CD4-positive, CD25-positive, alpha-beta regulatory T cell (primary cell): ENCODE measurements around the gene TNP1. TPM values are rescaled to one million over a fixed set of nuclear protein-coding genes. Genes with fewer than 3 reads are reported as not detected.
A peak's percentile ranks its signal among the peaks of the same experiment; 100 is the strongest.

Experiments
- ATAC-seq, 2 donors: fragments of 150-1000 bp; cut with Tn5 transposase; one replicate each; pipeline ENCODE4 v1.10.0; 2021; ENCODE audit warnings: low read depth in 2 of 2, moderate number of reproducible peaks in 2 of 2, moderate library complexity in 1 of 2
- DNase-seq, 3 donors: peaks; one replicate each; pipeline versions ENCODE4 v3.0.0 to v3.0.0-alpha.2; 2012 to 2022; ENCODE audit warnings: mixed read lengths in 1 of 3
- H3K27ac ChIP-seq: one replicate; pipeline ENCODE4 v1.7.0; 2013; ENCODE audit warnings: mild to moderate bottlenecking, low read length; ENCODE audit not compliant: insufficient read depth, poor library complexity, severe bottlenecking
- H3K27me3 ChIP-seq: one replicate; pipeline ENCODE4 v1.7.0; 2013; ENCODE audit warnings: low read length; ENCODE audit not compliant: control insufficient read depth, insufficient read depth
- H3K36me3 ChIP-seq: one replicate; pipeline ENCODE4 v1.7.0; 2013; ENCODE audit warnings: mild to moderate bottlenecking, low read length, moderate library complexity; ENCODE audit not compliant: control insufficient read depth, insufficient read depth
- H3K4me1 ChIP-seq: 2 replicates; pipeline ENCODE4 v1.7.0; 2013; ENCODE audit warnings: mild to moderate bottlenecking, low read length; ENCODE audit not compliant: insufficient read depth, control insufficient read depth, poor library complexity, severe bottlenecking
- H3K4me3 ChIP-seq: one replicate; pipeline ENCODE4 v1.7.0; 2013; ENCODE audit warnings: low read depth, mild to moderate bottlenecking, low read length, moderate library complexity
- H3K9me3 ChIP-seq, 2 experiments: 1 replicate in 1 of 2; 2 replicates in 1 of 2; pipeline ENCODE4 v1.7.0; 2013; ENCODE audit warnings: low read length in 2 of 2, mild to moderate bottlenecking in 1 of 2, moderate library complexity in 1 of 2; ENCODE audit not compliant: control insufficient read depth in 2 of 2
- H3K27ac Mint-ChIP-seq, 3 donors: one replicate each; pipeline ENCODE4 v1.8.0; 2020 to 2022; ENCODE audit warnings: mild to moderate bottlenecking in 3 of 3, mixed read lengths in 3 of 3, moderate library complexity in 2 of 3
- H3K27me3 Mint-ChIP-seq: one replicate; pipeline ENCODE4 v1.8.0; 2022; ENCODE audit warnings: mild to moderate bottlenecking, mixed read lengths
- H3K36me3 Mint-ChIP-seq: one replicate; pipeline ENCODE4 v1.8.0; 2020; ENCODE audit warnings: mixed read lengths
- H3K4me1 Mint-ChIP-seq, 4 donors: one replicate each; pipeline ENCODE4 v1.8.0; 2020 to 2022; ENCODE audit warnings: mixed read lengths in 4 of 4, mild to moderate bottlenecking in 1 of 4
- H3K4me3 Mint-ChIP-seq, 4 donors: one replicate each; pipeline ENCODE4 v1.8.0; 2020 to 2022; ENCODE audit warnings: mild to moderate bottlenecking in 4 of 4, mixed read lengths in 4 of 4, moderate library complexity in 3 of 4
- H3K9me3 Mint-ChIP-seq, 7 donors: one replicate each; pipeline ENCODE4 v1.8.0; 2020 to 2022; ENCODE audit warnings: mixed read lengths in 7 of 7, mild to moderate bottlenecking in 3 of 7, moderate library complexity in 2 of 7
- polyA plus RNA-seq, 4 donors: library from polyadenylated mRNA; unstranded; fragments of 300-500 nt; fragmentation: Illumina TruSeq; gene quantifications; one replicate each; pipeline ENCODE4 v1.2.3, GENCODE V29; 2021
- total RNA-seq: library from RNA; stranded (reverse); gene quantifications from one replicate; pipeline ENCODE4 v1.2.3, GENCODE V29; 2022

Gene TNP1
- total and polyA plus RNA-seq, 5 donors from 2014 or later = not detected

DNA sequence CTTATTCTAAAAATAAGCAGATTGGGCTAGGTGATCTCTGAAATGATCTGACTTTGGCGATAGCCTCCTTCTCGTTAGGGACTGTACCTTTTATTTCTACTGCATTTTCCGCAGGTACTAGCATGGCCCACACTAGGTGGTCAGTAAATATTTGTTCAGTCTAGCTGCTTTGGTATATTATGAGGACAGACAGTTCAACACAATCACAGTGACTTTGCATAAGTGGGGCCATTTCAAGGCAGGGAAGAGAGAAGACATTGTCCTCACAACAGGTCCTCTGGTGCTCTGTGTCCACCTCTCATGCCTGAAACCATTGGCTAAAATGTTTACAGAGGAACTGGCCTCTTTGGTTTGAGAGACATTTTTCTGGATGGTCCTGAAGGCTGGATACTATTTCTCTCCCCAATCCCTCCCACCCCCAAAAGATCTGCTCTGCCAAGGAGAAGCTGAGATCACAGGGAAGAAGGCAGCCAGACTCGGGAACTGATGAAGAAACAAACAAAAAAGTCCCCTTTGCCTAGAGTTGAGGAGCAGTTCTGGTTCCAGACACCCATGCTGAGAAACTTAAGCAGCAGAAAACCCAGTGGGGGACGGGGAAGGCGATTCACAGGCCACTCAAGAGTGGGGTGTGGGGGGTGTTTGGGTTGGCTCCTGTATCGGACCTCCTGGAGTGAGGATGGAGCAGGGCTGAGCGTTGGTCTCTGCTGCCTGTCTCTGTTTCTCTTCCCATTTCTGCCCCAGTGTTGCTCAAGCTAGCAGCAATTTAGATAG lies 2.9 kb upstream of the TNP1 start:
- Histone ChIP-seq H3K36me3 (no peaks in the 10 kb centered on the region), H3K9me3 (no peaks in the 10 kb centered on the region), H3K27ac (no peak overlapping the region), H3K4me3 (no peak overlapping the region), H3K27me3 (no peaks in the 10 kb centered on the region), H3K4me1 (no peaks in the 10 kb centered on the region)
- Mint-ChIP-seq H3K27me3 (no peaks in the 10 kb centered on the region), H3K9me3 (peaks cover 0 to 2% (median 0%) of the 10 kb centered on the region in 7 donors), H3K4me3 (no peak overlapping the region), H3K4me1 (no peaks in the 10 kb centered on the region), H3K27ac (no peak overlapping the region), H3K36me3 (no peaks in the 10 kb centered on the region)
- DNase-seq (no peak), ATAC-seq (no peak)

DNA sequence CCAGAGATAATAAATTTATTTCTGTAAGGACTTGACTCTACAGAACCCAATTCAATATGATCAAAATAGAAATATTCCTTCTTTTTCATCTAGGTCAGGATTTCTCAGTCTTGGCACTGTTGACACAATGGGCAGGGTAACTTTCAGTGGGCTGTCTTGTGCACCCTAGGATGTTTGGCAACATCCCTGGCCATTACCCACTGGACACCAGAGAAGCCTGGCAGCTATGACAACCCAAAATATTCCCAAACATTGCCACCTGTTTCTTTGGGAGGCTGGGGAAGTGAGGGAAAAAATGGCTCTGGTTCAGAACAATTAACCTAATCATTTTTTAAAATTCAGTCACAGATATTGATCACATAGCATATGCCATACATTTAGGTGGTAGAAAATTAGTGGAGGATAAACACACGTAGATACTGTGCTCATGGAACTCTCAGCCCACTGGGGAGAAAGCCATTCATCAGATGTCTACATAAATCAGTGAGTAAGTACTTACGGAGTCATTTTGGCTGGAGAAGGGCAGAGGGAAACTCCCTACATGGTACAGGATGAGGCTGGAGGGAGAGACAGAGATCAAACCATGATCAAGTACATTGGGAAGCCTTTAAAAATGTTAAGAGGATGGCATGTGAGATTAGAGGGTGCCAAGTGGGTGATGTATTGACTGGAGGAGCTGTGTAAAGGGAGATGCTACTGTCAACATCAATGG lies 718 bp upstream of the TNP1 start:
- Histone ChIP-seq H3K27me3 (no peaks in the 10 kb centered on the region), H3K4me1 (no peaks in the 10 kb centered on the region)
- peak overlapping the region in 1 of 3 donors; percentile 54 for H3K27ac Mint-ChIP-seq

DNA sequence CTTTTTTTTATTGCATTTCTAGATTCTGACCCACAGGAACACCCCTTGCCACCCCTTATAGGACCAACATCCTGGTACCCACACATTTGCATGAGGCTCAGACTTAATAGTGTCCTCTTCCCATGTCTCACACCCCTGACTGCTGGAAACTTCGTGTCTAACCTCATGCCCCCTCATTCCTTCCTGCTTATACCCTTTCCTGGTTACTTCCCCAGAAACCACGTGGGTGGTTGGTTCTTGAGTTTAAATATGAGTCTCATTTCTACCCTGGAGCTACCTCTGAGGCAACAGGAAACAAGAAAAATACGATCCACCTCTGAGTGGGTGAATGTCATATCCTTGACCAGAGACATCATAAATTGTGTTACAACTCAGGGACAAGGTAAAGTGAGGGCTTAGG lies 1.6 kb downstream of the TNP1 start:
- DNase-seq = no peak
- Mint-ChIP-seq H3K27me3 (no peaks in the 10 kb centered on the region), H3K27ac (no peak overlapping the region), H3K36me3 (no peaks in the 10 kb centered on the region), H3K9me3 (peaks cover 0 to 2% (median 0%) of the 10 kb centered on the region in 7 donors), H3K4me1 (no peaks in the 10 kb centered on the region), H3K4me3 (no peak overlapping the region)
- H3K27ac ChIP-seq = no peak overlapping the region
- H3K4me1 ChIP-seq = no peaks in the 10 kb centered on the region
- no peaks in the 10 kb centered on the region for H3K9me3 ChIP-seq
- no peaks in the 10 kb centered on the region for H3K36me3 ChIP-seq
- no peaks in the 10 kb centered on the region for H3K27me3 ChIP-seq
- no peak overlapping the region for H3K4me3 ChIP-seq
- ATAC-seq = no peak

More for the DNA sequence above, 718 bp upstream of the TNP1 start:
- Histone ChIP-seq H3K36me3 (no peaks in the 10 kb centered on the region), H3K9me3 (no peaks in the 10 kb centered on the region), H3K4me3 (no peak overlapping the region), H3K27ac (no peak overlapping the region)
- Mint-ChIP-seq H3K4me1 (no peaks in the 10 kb centered on the region), H3K36me3 (no peaks in the 10 kb centered on the region), H3K9me3 (peaks cover 0 to 2% (median 0%) of the 10 kb centered on the region in 7 donors), H3K4me3 (no peak overlapping the region), H3K27me3 (no peaks in the 10 kb centered on the region)
- no peak for ATAC-seq
- no peak for DNase-seq

DNA sequence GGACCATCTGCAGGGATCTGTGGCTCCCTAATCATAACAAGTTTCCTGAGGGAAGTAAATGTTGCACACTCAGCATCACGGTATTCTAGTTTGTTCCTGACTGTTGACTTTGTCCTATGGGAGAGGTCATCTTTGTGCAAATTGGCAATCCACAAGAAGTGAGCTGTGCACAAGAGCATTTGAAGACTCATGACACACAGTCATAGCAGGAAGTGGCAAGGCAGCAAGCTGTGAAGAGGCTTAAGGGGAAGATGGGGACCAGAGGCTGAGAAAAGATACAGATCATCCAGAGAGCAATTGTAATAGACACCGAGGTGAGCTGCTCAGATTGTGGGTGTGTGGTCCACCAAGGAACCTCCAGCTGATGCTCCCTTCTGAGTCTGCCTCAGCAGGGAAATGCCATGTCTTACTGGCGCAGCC lies 2.7 kb downstream of the TNP1 start:
- ATAC-seq = no peak
- no peaks in the 10 kb centered on the region for H3K27me3 ChIP-seq
- H3K27ac ChIP-seq = no peak overlapping the region
- H3K4me1 ChIP-seq = no peaks in the 10 kb centered on the region
- Mint-ChIP-seq H3K4me3 (no peak overlapping the region), H3K27ac (no peak overlapping the region), H3K36me3 (no peaks in the 10 kb centered on the region), H3K9me3 (peaks cover 0 to 2% (median 0%) of the 10 kb centered on the region in 7 donors), H3K27me3 (no peaks in the 10 kb centered on the region), H3K4me1 (no peaks in the 10 kb centered on the region)
- no peak overlapping the region for H3K4me3 ChIP-seq
- no peaks in the 10 kb centered on the region for H3K36me3 ChIP-seq
- peak in 1 of 3 donors; percentile 28 for DNase-seq
- H3K9me3 ChIP-seq = no peaks in the 10 kb centered on the region

DNA sequence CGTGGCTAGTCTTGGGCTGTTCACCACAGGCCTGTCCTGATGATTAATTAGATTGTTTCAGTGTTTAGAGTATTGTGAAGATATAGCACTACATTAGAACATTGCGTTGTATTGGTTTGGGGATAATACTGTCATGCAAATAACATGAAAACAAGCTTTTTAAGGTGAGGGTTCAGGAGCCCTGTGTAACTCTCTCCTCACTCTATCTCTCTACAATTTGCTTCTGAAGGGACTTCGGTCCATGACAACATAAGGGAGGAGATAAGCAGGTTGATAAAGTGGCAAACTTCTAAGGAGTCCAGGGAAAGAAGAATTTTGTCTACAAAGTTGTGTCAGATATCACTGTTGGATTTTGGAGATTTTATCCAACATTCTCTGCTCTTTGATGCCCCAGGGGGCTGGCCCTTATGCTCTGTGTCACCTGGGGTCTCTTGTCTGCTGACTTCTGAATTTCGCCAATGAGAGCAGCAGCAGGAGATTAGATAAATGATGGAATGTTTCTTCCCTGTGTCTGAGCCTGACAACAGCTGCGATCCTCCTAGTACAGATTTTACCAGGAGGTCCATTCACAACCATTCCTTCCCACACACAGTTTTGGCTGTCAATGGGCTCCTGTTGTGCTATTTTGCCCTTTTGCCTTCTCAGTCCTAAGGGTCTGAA lies 3.3 kb downstream of the TNP1 start:
- no peak overlapping the region for H3K27ac ChIP-seq
- peaks cover 0 to 1% (median 0%) of the 10 kb centered on the region in 7 donors for H3K9me3 Mint-ChIP-seq
- no peak overlapping the region for H3K4me3 Mint-ChIP-seq
- no peak overlapping the region for H3K27ac Mint-ChIP-seq
- no peaks in the 10 kb centered on the region for H3K36me3 Mint-ChIP-seq
- DNase-seq (no peak), ATAC-seq (no peak)
- H3K9me3 ChIP-seq = no peaks in the 10 kb centered on the region
- no peaks in the 10 kb centered on the region for H3K36me3 ChIP-seq
- no peaks in the 10 kb centered on the region for H3K27me3 Mint-ChIP-seq
- H3K4me1 Mint-ChIP-seq = no peaks in the 10 kb centered on the region
- H3K4me3 ChIP-seq = no peak overlapping the region
- H3K27me3 ChIP-seq = no peaks in the 10 kb centered on the region
- H3K4me1 ChIP-seq = no peaks in the 10 kb centered on the region

DNA sequence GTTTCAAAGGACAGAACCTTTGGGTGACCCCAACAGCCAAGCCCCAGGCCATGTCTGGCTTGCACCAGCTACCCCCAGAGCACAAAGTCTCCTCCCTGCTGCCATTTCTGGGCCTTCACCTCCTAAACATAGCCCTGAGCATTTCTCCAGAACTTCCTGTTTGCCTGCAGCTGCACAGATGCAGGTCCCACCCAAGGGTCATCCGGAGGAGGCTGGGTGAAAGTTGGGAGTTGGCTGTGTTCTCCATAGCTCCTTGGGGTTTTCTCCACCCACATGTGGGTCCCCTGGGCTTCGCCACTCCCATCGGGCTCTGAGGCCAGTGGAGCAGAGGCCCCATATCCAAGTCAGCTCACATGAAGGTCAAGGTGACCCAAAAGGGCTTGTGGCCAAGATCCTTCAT lies 4.3 kb downstream of the TNP1 start:
- Histone ChIP-seq H3K4me1 (no peaks in the 10 kb centered on the region), H3K27ac (no peak overlapping the region), H3K4me3 (no peak overlapping the region), H3K9me3 (no peaks in the 10 kb centered on the region), H3K36me3 (no peaks in the 10 kb centered on the region), H3K27me3 (no peaks in the 10 kb centered on the region)
- H3K36me3 Mint-ChIP-seq = no peaks in the 10 kb centered on the region
- DNase-seq (no peak), ATAC-seq (no peak)
- H3K27me3 Mint-ChIP-seq = no peaks in the 10 kb centered on the region
- no peak overlapping the region for H3K27ac Mint-ChIP-seq
- H3K4me3 Mint-ChIP-seq = no peak overlapping the region
- no peaks in the 10 kb centered on the region for H3K9me3 Mint-ChIP-seq
- H3K4me1 Mint-ChIP-seq = no peaks in the 10 kb centered on the region

DNA sequence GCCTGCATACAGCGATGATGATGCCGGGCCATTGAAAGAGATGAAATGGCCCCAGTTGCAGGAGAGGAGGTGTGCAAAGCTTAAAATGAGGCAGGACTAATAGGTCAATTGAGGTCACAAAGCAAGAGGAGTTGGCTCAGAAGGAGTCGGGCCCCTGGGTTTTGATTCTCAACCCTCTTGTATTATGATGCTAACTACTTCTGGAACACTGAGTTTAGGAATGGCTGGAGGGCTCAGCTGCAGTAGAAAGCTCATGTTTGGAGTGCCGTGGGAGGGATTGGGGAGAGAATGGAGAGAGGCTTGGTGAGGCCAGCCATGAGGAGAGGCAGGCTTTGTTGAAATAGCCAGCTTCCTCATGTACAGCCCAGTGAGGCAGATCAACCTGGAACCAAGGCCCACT lies 4.8 kb downstream of the TNP1 start:
- DNase-seq (no peak), ATAC-seq (no peak)
- H3K4me1 ChIP-seq = no peaks in the 10 kb centered on the region
- H3K9me3 ChIP-seq = no peaks in the 10 kb centered on the region
- Mint-ChIP-seq H3K27me3 (no peaks in the 10 kb centered on the region), H3K9me3 (no peaks in the 10 kb centered on the region), H3K4me3 (peak overlapping the region in 1 of 4 donors; percentile 8), H3K36me3 (no peaks in the 10 kb centered on the region), H3K27ac (no peak overlapping the region), H3K4me1 (no peaks in the 10 kb centered on the region)
- H3K27ac ChIP-seq = no peak overlapping the region
- no peaks in the 10 kb centered on the region for H3K27me3 ChIP-seq
- H3K4me3 ChIP-seq = no peak overlapping the region
- H3K36me3 ChIP-seq = no peaks in the 10 kb centered on the region
